ENCODE data around the gene ZNF280C. TPM values are rescaled to one million over a fixed set of nuclear protein-coding genes. Genes with fewer than 3 reads are reported as not detected.

The ZNF280C gene
- total RNA-seq, 4 donors from 2014 or later: 3.1 to 5.5 (median 4.2) TPM

DNA sequence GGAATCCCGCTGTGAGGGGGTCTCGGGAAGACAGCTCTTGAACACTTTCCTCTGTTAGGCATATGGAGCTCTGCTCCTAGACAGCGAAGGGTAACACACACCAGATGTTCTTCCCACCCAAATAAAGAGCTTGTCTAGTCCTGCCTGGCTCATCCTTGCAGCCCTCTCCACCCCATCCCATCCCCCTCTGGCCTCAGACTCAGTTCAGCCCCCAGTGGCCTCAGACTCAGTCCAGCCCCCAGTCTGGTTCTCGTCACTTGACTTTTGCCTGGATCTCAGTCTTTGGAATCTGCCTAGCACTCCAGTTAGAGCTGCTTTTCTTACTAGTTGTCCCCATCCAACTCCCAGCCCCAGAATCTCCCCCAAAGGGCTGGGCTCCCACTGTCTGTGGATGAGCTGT is 82.0 kb downstream of the ZNF280C start:
- TF ChIP-seq, protein P1, sequence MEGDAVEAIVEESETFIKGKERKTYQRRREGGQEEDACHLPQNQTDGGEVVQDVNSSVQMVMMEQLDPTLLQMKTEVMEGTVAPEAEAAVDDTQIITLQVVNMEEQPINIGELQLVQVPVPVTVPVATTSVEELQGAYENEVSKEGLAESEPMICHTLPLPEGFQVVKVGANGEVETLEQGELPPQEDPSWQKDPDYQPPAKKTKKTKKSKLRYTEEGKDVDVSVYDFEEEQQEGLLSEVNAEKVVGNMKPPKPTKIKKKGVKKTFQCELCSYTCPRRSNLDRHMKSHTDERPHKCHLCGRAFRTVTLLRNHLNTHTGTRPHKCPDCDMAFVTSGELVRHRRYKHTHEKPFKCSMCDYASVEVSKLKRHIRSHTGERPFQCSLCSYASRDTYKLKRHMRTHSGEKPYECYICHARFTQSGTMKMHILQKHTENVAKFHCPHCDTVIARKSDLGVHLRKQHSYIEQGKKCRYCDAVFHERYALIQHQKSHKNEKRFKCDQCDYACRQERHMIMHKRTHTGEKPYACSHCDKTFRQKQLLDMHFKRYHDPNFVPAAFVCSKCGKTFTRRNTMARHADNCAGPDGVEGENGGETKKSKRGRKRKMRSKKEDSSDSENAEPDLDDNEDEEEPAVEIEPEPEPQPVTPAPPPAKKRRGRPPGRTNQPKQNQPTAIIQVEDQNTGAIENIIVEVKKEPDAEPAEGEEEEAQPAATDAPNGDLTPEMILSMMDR (IDR thresholded peaks at IDR 0.05; ENCODE audit: low read depth): no peak

DNA sequence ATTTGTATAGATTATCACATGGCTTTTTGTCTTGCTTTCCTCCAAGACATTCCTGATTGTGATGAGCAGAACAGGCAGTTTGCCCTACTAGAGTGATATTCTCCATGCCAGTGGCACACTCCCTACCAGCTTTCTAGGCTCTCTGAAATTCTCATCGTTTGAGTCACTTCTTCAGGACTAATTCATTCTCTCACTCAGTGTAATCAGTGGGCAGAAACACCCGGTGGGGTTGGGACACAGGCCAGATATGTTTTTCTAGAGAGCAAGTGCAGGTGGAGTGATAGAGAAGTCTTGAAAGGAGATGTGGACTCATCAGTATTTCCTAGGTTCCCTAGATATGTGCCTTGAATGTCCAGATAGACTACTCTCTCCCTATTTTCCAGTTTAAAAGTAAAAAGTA is 83.8 kb downstream of the ZNF280C start:
- TF ChIP-seq, protein P1 (IDR thresholded peaks at IDR 0.05; ENCODE audit: low read depth): no peak

DNA sequence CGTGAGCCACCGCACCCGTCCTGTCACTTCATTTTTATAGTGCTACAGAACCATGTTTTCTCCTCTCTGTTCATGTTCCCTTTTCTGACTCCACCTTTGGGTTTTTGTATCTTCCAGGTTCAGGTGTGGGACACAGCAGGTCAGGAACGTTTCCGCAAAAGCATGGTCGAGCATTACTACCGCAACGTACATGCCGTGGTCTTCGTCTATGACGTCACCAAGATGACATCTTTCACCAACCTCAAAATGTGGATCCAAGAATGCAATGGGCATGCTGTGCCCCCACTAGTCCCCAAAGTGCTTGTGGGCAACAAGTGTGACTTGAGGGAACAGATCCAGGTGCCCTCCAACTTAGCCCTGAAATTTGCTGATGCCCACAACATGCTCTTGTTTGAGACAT is 84.5 kb downstream of the ZNF280C start:
- TF ChIP-seq, protein P1 (IDR thresholded peaks at IDR 0.05; ENCODE audit: low read depth): no peak

DNA sequence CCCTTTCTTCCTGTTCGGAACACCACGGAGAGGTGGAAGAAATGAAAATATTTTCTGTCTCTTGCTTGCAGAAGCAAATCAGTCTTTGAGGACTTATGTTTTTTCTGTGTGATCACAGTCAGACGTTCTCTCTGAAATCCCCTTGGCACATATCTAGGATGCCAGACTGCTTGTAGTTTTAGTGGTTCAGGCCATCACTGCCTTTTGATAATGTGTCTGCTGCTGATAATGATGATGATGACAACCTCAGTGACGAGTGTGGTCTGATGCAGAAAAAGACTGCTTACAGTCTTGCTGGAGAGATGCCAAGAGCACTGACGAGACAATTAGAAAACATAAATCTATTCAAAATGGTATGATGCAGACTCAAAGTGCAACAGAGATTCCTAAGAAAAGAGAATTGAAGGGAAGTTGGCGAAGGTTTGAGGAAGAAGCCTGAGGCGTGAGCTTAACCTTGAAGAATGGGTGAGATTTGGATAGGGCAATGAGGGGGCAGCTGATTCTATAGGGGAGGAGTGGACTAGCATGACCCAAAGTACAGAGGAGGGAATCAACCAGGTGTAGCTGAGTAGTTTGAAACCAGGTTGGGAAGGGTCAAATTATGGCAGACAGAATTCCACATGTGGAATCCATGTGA is 89.0 kb downstream of the ZNF280C start:
- TF ChIP-seq, protein P1 (IDR thresholded peaks at IDR 0.05; ENCODE audit: low read depth): no peak

DNA sequence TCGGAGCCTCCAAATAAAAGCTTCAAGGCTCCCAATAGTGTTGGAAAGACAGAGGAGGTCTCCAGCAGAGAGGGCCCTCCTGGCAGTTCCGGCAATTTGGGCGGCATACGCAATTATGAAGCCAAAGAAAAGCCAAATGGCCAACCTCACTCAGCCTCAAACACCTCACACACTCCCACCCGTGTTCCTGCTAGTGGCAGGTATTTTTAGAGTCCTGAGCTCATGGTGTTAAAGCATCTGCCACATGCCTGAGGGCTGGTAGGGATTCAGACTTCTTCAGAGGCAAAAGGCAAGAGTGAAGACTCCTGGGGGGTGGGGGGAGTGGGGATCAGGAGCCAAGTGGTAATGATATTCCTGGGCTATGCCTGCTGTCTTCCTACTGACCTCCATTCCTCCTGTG is 89.5 kb downstream of the ZNF280C start:
- TF ChIP-seq, protein P1 (IDR thresholded peaks at IDR 0.05; ENCODE audit: low read depth): no peak

DNA sequence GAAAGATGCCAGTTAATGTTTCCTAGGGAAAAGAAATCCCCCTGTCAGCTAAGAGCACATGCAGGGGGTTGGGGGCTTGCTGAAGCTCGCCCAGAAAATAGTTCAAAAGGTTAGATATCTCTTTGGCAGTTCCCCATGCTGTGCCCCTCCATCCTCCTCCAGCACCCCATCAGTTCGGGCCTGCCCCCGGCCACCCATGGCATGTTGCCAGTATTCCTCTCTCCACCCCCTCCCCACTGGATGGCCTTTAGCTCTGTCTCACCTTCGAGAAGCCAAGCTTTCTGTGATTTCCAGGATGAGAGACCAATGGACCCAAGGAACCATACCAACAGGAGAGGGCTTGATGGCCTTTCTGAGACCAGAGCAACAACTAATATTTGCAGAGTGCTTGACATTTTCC is 91.8 kb downstream of the ZNF280C start:
- TF ChIP-seq, protein P1 (IDR thresholded peaks at IDR 0.05; ENCODE audit: low read depth): no peak

DNA sequence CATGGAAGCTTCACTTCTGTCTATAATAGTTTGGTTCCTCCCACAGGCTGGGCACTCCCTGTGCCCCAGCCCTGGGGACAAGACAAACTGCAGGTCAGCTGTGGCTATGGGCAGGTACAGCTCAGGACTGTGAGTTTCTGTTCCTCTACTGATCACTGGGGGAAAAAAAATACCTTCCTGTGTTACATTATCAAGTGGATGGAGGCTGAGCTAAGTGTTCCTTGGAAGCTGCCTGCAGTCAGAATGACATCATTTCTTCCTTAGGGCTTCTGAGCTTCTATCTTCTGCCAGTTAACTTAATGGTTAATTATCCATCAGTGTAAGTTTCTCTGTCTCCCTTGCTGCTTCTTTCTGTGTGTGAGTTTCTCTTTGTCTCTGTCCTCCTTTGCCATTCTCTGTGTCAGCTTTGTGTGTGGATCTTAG is 92.3 kb downstream of the ZNF280C start:
- TF ChIP-seq, protein P1 (IDR thresholded peaks at IDR 0.05; ENCODE audit: low read depth): no peak
